ENCODE data around the gene ZNF282.
A peak's percentile ranks its signal among the peaks of the same experiment; 100 is the strongest.

ZNF282 gene

DNA sequence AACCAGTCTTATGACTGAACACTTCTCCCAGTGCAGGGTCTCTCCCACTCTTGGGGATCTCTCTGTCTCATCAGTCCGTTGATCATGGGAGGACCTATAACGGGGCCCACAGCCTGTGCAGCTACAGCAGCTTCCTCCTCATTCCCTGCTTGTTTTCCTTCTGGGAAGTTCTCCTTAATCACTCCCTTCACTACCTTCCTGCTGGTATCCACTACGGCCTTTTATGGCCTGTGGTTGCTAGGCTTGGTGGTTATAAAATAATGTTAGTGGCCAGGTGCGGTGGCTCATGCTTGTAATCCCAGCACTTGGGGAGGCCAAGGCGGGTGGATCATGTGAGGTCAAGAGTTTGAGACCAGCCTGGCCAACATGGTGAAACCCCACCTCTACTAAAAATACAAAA is 3.5 kb upstream of the ZNF282 start:
- no peak for DNase-seq (ENCODE audit: low read depth in 3 of 3)

- no peak for DNase-seq (ENCODE audit: low read depth in 3 of 3)
Observed at GRCh38 chr7:149194799-149195179, 557 bp upstream of the ZNF282 start.

DNA sequence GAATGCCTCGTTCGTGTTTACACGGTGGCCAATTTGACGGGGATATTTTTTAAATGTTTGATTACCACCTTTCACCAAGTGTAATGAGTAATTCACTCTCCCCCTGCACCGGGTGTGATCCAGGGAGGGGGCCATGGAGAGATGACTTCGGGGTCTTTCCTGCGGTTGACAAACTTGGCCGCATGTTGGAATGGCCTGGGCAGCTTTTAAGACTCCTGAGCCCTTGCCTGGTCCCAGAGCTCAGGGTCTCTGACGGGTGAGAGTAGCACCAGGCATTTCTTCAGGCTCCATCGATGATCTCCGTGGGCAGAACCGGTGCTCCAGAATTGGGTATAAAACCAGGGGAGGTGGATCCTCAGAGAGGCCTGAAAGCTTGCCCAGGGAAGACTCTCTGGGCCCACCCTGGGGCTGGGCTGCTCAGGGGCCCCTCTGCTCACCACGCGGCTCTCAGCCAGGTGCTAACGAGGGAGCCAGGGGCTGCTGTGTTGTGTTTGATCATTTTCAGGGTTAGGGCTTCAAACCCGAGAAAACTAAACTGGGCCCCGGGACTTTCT is 882 bp downstream of the ZNF282 start:
- DNase-seq (ENCODE audit: low read depth in 3 of 3): no peak

DNA sequence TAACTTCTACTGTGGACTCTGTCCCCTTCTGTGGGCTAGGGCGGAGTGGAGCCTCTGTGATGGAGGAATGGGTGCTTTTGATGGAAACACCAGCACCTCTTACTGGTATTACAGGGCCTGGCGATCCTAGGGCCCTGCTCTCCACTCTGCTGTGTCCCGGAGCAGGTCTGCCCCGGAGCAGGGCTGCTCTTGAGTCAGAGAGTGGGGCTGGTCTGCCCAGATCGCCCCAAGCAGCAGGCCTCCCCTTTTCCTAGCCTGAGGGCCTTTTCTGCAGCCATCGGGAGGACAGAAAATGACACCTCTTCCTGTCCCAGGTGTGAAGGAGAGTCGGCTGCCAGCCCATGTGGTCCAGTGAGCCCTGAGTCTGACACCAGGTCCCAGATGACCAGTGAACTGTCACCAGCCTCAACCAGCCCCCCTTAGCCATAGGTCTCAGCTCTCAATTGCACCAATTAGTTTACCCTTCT is 1.4 kb downstream of the ZNF282 start:
- no peak for DNase-seq (ENCODE audit: low read depth in 3 of 3)

- DNase-seq (ENCODE audit: low read depth in 3 of 3): no peak
Observed at GRCh38 chr7:149197675-149198074, 2.3 kb downstream of the ZNF282 start.

DNA sequence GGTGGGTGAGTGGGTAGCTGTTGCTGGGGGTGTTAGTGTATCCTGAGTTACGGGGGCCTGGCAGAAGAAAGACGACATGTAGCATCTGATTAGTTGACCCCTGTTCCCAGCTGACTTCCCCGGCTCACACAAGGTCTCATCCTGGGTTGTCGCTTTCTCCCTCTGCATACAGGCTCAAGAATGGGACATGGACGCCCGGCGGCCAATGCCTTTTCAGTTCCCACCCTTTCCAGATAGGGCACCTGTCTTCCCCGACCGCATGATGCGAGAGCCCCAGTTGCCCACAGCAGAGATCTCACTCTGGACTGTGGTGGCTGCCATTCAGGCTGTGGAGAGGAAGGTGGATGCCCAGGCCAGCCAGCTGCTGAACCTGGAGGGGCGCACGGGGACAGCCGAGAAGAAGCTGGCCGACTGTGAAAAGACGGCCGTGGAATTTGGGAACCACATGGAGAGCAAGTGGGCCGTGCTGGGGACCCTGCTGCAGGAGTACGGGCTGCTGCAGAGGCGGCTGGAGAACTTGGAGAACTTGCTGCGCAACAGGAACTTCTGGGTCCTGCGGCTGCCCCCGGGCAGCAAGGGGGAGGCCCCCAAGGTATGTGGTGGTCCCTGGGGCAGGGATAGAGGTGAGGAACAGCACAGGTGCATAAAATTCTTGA is 2.9 kb downstream of the ZNF282 start:
- DNase-seq (ENCODE audit: low read depth in 3 of 3): no peak

- no peak for DNase-seq (ENCODE audit: low read depth in 3 of 3)
Observed at GRCh38 chr7:149199234-149199995, 4.1 kb downstream of the ZNF282 start.

GRCh38 chr7:149202831-149203231 is 7.5 kb downstream of the ZNF282 start:
- no peak for DNase-seq (ENCODE audit: low read depth in 3 of 3)

- DNase-seq (ENCODE audit: low read depth in 3 of 3): no peak
Observed at GRCh38 chr7:149205690-149206381, 10.5 kb downstream of the ZNF282 start.

DNA sequence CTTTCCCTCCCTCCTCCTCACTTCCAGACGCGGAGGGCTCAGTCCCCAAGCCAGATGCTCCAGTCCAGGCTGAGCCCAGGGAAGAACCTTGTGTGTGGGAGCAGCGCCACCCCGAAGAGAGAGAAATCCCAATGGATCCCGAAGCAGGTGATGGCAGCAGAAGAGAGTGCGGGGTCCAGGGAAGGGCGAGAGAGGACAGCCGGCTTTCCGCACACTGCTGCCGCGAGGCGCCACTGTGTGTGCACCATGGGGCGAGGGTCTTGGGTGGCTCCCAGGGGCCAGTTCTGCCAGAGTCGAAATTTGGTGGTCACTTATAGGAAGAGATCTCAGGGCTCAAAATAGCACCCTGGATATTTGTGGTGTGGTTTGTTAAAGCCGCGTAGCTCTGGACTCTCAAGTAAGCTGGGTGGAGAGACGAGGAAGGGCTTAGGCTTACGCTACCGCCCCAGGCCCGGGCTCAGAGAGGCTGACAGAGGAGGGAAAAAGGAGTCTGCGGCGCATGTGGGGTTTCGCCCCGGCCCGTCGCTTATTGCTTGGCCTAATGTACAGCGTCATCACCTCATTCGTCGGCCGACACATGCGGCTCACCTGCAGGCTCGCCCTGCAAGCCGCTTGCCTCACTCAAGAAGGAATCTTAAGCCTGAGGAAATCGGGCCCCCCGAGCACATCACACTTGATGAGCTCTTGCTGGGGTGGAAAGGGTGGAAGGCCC is 12.1 kb downstream of the ZNF282 start:
- DNase-seq (ENCODE audit: low read depth in 3 of 3): no peak

GRCh38 chr7:149209518-149210269 is 14.3 kb downstream of the ZNF282 start:
- peak; percentile 37 to 55 (median 47) for DNase-seq (ENCODE audit: low read depth in 3 of 3)

- no peak for DNase-seq (ENCODE audit: low read depth in 3 of 3)
Observed at GRCh38 chr7:149210551-149210950, 15.2 kb downstream of the ZNF282 start.

DNA sequence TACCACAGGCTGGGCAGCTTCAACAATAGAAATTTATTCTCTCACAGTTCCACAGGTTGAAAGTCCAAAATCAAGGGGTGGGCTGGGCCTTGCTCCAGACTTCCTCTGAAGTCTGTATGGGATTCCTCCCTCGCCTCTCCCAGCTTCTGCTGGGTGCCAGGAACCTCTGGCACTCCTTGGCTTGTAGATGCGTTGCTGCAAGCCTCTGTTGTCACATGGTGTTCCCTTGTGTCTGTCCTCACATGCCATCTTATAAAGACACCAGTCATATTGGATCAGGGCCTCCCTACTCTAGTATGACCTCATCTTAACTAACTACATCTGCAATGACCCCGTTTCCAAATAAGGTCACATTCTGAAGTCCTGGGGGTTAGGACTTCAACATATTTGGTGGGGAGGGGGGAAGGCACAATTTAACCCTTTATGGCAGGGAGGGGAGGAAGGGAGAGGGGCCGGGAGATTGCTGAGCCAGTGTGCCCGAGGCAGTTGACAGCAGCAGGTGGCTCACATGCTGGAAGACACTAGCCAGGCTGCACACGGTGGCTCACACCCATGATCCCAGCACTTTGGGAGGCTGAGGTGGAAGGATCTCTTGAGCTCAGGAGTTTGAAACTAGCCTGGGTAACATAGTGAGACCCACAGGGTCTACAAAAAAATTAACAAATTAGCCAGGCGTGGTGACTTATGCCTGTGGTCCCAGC is 18.8 kb downstream of the ZNF282 start:
- DNase-seq (ENCODE audit: low read depth in 3 of 3): no peak

- DNase-seq (ENCODE audit: low read depth in 3 of 3): no peak
Observed at GRCh38 chr7:149216402-149216801, 21.1 kb downstream of the ZNF282 start.

DNA sequence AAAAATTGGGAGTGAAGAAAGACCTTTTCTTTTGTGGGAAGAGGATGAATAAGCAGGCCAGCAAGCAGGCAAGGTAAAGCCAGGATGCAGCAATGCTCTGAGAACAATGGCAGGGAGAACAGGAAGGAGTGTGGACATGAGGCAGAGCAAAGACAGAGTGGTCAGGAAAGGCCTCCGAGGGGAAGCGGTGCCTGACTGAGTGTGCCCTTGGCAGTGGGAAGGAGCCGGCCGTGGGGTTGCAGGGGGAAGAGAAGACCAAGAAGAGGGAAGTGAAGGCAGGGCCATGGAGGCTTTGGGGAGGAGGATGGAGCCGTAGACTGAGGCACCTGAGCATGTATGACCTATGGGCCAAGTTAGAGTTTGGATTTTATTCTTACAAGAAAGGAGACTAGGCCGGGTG is 22.2 kb downstream of the ZNF282 start:
- no peak for DNase-seq (ENCODE audit: low read depth in 3 of 3)

DNA sequence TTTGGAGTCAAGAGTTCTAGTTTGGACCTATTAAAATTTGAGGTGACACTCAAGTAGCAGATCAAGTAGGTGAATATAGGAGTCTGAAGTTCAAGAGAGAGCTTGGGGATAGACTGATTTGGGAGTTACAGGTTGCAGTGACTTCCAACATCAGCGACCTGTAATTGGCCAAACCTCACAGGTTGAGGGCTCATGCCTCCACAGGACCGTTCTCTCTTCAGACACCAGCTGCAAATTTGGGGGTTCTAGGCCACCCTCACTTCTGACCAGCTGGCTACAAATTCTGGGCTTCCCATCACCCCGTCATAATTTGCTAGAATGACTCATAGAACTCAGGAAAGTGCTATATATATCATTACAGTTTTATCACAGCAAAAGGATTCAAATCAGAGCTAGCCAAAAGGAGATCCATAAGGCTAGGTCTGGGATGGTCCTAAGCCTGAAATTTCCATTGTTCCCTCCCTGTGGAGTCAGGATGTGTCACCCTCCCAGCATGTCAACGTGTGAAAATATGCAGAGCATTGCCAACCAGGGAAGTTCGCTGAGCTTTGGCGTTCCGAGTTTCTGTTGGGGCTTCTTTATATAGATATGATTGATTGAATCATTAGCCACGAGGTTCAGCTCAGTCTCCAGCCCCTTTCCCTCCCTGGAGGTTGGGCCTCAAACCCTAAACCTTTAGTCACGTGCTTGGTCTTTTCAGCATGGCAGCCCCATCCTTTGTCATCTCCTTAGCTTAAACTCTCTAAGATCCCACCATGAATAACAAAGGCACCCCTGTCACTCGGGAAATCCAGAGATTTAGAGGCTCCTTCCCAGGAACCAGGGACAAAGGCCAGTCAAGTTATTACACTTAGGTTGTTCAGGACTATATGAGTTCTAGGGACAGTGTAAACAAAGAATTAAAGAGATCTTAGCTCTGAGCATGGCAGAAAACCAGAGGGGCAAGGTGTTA is 23.4 kb downstream of the ZNF282 start:
- DNase-seq (ENCODE audit: low read depth in 3 of 3): no peak

DNA sequence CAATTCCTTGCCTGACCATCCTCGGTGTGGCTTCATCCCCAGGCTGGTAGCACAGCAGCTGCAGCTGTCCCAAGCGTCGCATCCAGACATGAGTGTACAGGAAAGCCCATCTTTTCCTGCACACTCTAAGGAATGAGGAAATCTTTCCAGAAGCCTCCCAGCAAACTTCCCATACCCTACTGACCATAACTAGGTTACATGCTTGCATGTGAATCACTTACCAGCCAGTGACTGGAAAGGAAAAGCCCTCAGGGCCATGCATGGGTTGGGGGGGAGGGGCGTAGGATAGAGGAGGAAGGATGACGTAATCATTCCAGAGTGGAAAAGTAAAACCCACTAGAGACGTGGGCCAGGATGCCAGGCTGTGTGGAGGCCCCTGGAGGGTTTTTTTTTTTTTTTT is 25.2 kb downstream of the ZNF282 start:
- no peak for DNase-seq (ENCODE audit: low read depth in 3 of 3)

DNA sequence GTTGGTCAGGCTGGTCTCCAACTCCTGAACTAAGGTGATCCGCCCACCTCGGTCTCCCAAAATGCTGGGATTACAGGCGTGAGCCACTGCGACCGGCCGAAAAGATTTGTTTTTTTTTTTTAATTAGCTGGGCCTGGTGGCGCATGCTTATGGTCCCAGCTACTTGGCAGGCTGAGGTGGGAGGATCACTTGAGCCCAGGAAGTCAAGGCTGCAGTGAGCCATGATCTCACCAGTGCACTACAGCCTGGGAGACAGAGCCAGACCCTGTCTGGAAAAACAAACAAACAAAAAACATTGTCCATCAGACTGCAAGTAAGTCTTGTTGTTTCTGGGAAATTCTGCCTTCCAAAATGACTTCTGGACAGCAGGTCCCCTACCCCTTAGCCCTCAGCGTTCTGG is 27.8 kb downstream of the ZNF282 start:
- DNase-seq (ENCODE audit: low read depth in 3 of 3): no peak

- no peak for DNase-seq (ENCODE audit: low read depth in 3 of 3)
Observed at GRCh38 chr7:149223761-149224160, 28.4 kb downstream of the ZNF282 start.

Measured in stimulated activated CD4-positive, alpha-beta T cell treated with anti-CD3 and anti-CD28 coated beads, TNF-alpha, amount 100 ng/mL, for 4 hours (primary cell).